ENCODE data around the gene NCOA5. TPM values are rescaled to one million over a fixed set of nuclear protein-coding genes. Genes with fewer than 3 reads are reported as not detected.

Gene NCOA5
- total and polyA plus RNA-seq, 2 experiments from 2014 or later, result 24.0 to 26.2 TPM

- H3K9me3 ChIP-seq (ENCODE audit: low read depth), result no peaks in the 10 kb centered on the region
- H3K36me3 ChIP-seq (replicated peaks; ENCODE audit: insufficient read depth, low read depth), result no peaks in the 10 kb centered on the region
- no peak overlapping the region for H3K27ac ChIP-seq
- no peaks in the 10 kb centered on the region for H3K79me2 ChIP-seq
- no peak overlapping the region for H3K4me2 ChIP-seq
- H4K20me1 ChIP-seq (ENCODE audit: insufficient read depth, poor library complexity, severe bottlenecking), result no peaks in the 10 kb centered on the region
- H3K9me2 ChIP-seq (replicated peaks; ENCODE audit: insufficient read depth), result no peaks in the 10 kb centered on the region
- TF ChIP-seq EZH2phosphoT487 (IDR thresholded peaks at IDR 0.05; ENCODE audit: low read depth, severe bottlenecking, unreplicated experiment), result no peak
- no peak for TF ChIP-seq CTCF (IDR thresholded peaks at IDR 0.05; ENCODE audit: poor library complexity)
- no peak for TF ChIP-seq EZH2 (IDR thresholded peaks at IDR 0.05; ENCODE audit: borderline replicate concordance)
- no peak for DNase-seq (ENCODE audit: low spot score)
- H3K4me3 ChIP-seq, result no peak overlapping the region
- no peak overlapping the region for H2AFZ ChIP-seq
- no peaks in the 10 kb centered on the region for H3K4me1 ChIP-seq (ENCODE audit: insufficient read depth)
- H3K27me3 ChIP-seq, result peaks cover 3% of the 10 kb centered on the region
These were observed 38.9 kb downstream of the NCOA5 start for GRCh38 chr20:46050885-46051284.

- H2AFZ ChIP-seq, result no peak overlapping the region
- H4K20me1 ChIP-seq (ENCODE audit: insufficient read depth, poor library complexity, severe bottlenecking), result no peaks in the 10 kb centered on the region
- no peak for TF ChIP-seq EZH2 (IDR thresholded peaks at IDR 0.05; ENCODE audit: borderline replicate concordance)
- H3K79me2 ChIP-seq, result no peaks in the 10 kb centered on the region
- no peaks in the 10 kb centered on the region for H3K9me2 ChIP-seq (replicated peaks; ENCODE audit: insufficient read depth)
- H3K27me3 ChIP-seq, result peaks cover 3% of the 10 kb centered on the region
- H3K9me3 ChIP-seq (ENCODE audit: low read depth), result no peaks in the 10 kb centered on the region
- H3K4me2 ChIP-seq, result no peak overlapping the region
- DNase-seq (ENCODE audit: low spot score), result no peak
- WGBS (ENCODE audit: low lambda C conversion rate, missing lambda C conversion rate), result 69% methylated on average over 10 of the region's 10 CpGs
- H3K4me1 ChIP-seq (ENCODE audit: insufficient read depth), result no peaks in the 10 kb centered on the region
- no peak overlapping the region for H3K4me3 ChIP-seq
- no peak overlapping the region for H3K27ac ChIP-seq
- H3K36me3 ChIP-seq (replicated peaks; ENCODE audit: insufficient read depth, low read depth), result no peaks in the 10 kb centered on the region
These were observed 39.3 kb downstream of the NCOA5 start for GRCh38 chr20:46050444-46050843.

DNA sequence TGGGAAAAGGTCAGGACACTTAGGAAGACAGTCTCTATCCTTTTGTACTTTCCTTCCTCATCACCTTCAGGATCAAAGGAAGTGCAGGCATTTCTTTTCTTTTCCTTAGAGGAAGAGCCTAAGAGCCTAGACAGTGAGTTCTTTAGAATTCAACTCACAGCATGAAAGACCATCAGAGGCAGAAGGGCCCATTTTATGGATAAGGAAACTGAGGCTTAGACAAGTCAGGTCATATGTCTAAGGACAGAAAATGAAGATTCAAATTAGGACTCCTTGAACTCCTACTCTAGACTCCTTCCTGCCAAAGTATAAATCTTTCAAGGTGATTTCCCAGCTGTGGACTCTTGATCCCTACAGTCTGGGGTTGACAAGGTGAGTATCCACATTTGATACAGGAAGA is 39.9 kb downstream of the NCOA5 start:
- Histone ChIP-seq H3K4me2 (no peak overlapping the region), H3K36me3 (replicated peaks; ENCODE audit: insufficient read depth, low read depth) (no peaks in the 10 kb centered on the region), H3K27ac (no peak overlapping the region), H3K4me3 (no peak overlapping the region), H3K27me3 (peaks cover 3% of the 10 kb centered on the region), H3K4me1 (ENCODE audit: insufficient read depth) (no peaks in the 10 kb centered on the region), H4K20me1 (ENCODE audit: insufficient read depth, poor library complexity, severe bottlenecking) (no peaks in the 10 kb centered on the region), H2AFZ (no peak overlapping the region), H3K79me2 (no peaks in the 10 kb centered on the region), H3K9me2 (replicated peaks; ENCODE audit: insufficient read depth) (no peaks in the 10 kb centered on the region), H3K9me3 (ENCODE audit: low read depth) (no peaks in the 10 kb centered on the region)
- TF ChIP-seq EZH2phosphoT487 (IDR thresholded peaks at IDR 0.05; ENCODE audit: low read depth, severe bottlenecking, unreplicated experiment) (no peak), EZH2 (IDR thresholded peaks at IDR 0.05; ENCODE audit: borderline replicate concordance) (no peak), CTCF (IDR thresholded peaks at IDR 0.05; ENCODE audit: poor library complexity) (no peak)
- no peak for DNase-seq (ENCODE audit: low spot score)

DNA sequence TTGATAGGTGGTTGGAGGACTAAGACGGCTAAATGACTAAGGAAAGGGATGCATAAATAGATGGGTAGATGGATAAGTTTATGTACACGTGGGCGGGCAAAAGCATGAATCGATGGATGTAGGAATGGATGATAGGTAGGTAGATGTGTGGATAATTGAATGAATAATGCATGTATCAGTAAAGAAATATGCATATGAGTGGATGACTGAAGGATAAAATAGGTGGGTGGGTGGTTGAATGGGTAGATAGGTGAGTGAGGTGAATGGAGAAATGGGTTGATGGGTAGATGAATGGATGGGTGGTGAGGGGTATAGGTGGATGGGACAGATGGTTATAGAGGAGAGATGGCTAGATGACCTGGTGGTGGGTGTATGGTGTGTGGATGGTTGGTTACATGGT is 40.6 kb downstream of the NCOA5 start:
- DNase-seq (ENCODE audit: low spot score), result no peak
- no peaks in the 10 kb centered on the region for H3K4me1 ChIP-seq (ENCODE audit: insufficient read depth)
- no peak overlapping the region for H2AFZ ChIP-seq
- no peak overlapping the region for H3K4me3 ChIP-seq
- H3K79me2 ChIP-seq, result no peaks in the 10 kb centered on the region
- H3K27ac ChIP-seq, result no peak overlapping the region
- H3K9me2 ChIP-seq (replicated peaks; ENCODE audit: insufficient read depth), result no peaks in the 10 kb centered on the region
- no peaks in the 10 kb centered on the region for H3K36me3 ChIP-seq (replicated peaks; ENCODE audit: insufficient read depth, low read depth)
- 86% methylated on average over 4 of the region's 4 CpGs for WGBS (ENCODE audit: low lambda C conversion rate, missing lambda C conversion rate)
- no peak for TF ChIP-seq EZH2phosphoT487 (IDR thresholded peaks at IDR 0.05; ENCODE audit: low read depth, severe bottlenecking, unreplicated experiment)
- no peak for TF ChIP-seq CTCF (IDR thresholded peaks at IDR 0.05; ENCODE audit: poor library complexity)
- TF ChIP-seq EZH2 (IDR thresholded peaks at IDR 0.05; ENCODE audit: borderline replicate concordance), result no peak
- H3K4me2 ChIP-seq, result no peak overlapping the region
- H4K20me1 ChIP-seq (ENCODE audit: insufficient read depth, poor library complexity, severe bottlenecking), result no peaks in the 10 kb centered on the region
- peaks cover 3% of the 10 kb centered on the region for H3K27me3 ChIP-seq
- H3K9me3 ChIP-seq (ENCODE audit: low read depth), result no peaks in the 10 kb centered on the region
